Heart left ventricle (tissue), 16 donors: ENCODE results near the gene ARSG. TPM values are rescaled to one million over a fixed set of nuclear protein-coding genes. Genes with fewer than 3 reads are reported as not detected.

ENCODE experiments used
- ATAC-seq, 4 donors: fragments of 200-7000 bp; cut with Tn5 transposase; one replicate each; pipeline ENCODE4 v1.9.1; 2020 to 2022; ENCODE audit warnings: moderate library complexity in 4 of 4, mild to moderate bottlenecking in 3 of 4, moderate number of reproducible peaks in 1 of 4
- DNase-seq, 5 donors: peaks; one replicate each; pipeline ENCODE4 v3.0.0-alpha.2; 2020
- H3K27ac ChIP-seq, 12 donors: fragments of 200-600 bp; sonication (generic) in 4 of 12; one replicate each; pipeline versions ENCODE4 v1.5.0 to v1.8.0; 2016 to 2022; ENCODE audit warnings: mild to moderate bottlenecking in 2 of 12
- H3K27me3 ChIP-seq, 9 donors: fragments of 200-600 bp; sonication (generic) in 2 of 9; one replicate each; pipeline versions ENCODE4 v1.5.1 to v1.8.0; 2016 to 2022; ENCODE audit warnings: mild to moderate bottlenecking in 3 of 9
- H3K36me3 ChIP-seq, 9 donors: fragments of 200-600 bp; sonication (generic) in 2 of 9; one replicate each; pipeline versions ENCODE4 v1.5.0 to v1.8.0; 2018 to 2022; ENCODE audit warnings: mild to moderate bottlenecking in 2 of 9
- H3K4me1 ChIP-seq, 12 donors: fragments of 200-600 bp; sonication (generic) in 4 of 12; one replicate each; pipeline versions ENCODE4 v1.5.0 to v1.8.0; 2016 to 2022; ENCODE audit warnings: mild to moderate bottlenecking in 3 of 12
- H3K4me3 ChIP-seq, 12 donors: fragments of 200-600 bp; sonication (generic) in 4 of 12; one replicate each; pipeline versions ENCODE4 v1.5.0 to v1.8.0; 2017 to 2022; ENCODE audit warnings: mild to moderate bottlenecking in 9 of 12, moderate library complexity in 4 of 12
- H3K9me3 ChIP-seq, 12 donors: fragments of 200-600 bp; sonication (generic) in 4 of 12; one replicate each; pipeline versions ENCODE4 v1.5.0 to v1.8.0; 2016 to 2022; ENCODE audit warnings: mild to moderate bottlenecking in 1 of 12
- POLR2A ChIP-seq, 2 donors: fragments of 450-650 bp; IDR thresholded peaks; one replicate each; pipeline ENCODE4 v1.6.1; 2017; ENCODE audit warnings: antibody characterized with exemption in 2 of 2, mild to moderate bottlenecking in 2 of 2, moderate library complexity in 2 of 2
- WGBS, 4 donors: extraction: QIAGEN DNeasy Blood & Tissue Kit in 2 of 4; methylation state at CpG; one replicate each; pipeline versions ENCODE4 v1.1.5 to v1.1.7; 2013 to 2018; 5-methylcytosine and 5-hydroxymethylcytosine counted together
- intact Hi-C, 10 donors: fragments of 100-400 bp; cut with DNase I; formaldehyde crosslinking; loops; one replicate each; pipeline versions ENCODE4 v1.11.1 to v1.14.2; 2022
- polyA plus RNA-seq, 2 donors: library from polyadenylated mRNA; stranded (reverse); fragments of 200-250 nt; gene quantifications; one replicate each; pipeline ENCODE4 v1.2.3, GENCODE V29; 2013
- total RNA-seq, 9 donors: library from RNA; depleted of rRNA in 2 of 9; stranded (reverse); fragments of >200 nt in 2 of 9; fragmentation: NEBNext Ultra II Directional in 3 of 9; extraction: Animal tissue kit (Norgen Biotek cat#: 25700) in 3 of 9; gene quantifications; one replicate each; pipeline versions ENCODE4 v1.1.0 to v1.2.4, GENCODE V29; 2016 to 2023
- TF ChIP-seq, protein P1 (sequence below), 12 donors: fragments of 200-600 bp; sonication (generic) in 4 of 12; IDR thresholded peaks; one replicate each; pipeline versions ENCODE4 v1.5.0 to v1.8.0; 2018 to 2022; ENCODE audit warnings: antibody characterized with exemption in 12 of 12, mild to moderate bottlenecking in 5 of 12
- donor health status: ischemic (EF 13 %, LVEDD 7.1; RV severe dilation, severe dysfunction).
- donor health status: healthy with polysubstance abuse.
- donor health status: DM: no; HTN: yes; CAD: no.
- donor health status: DM: no; HTN: no; CAD: no.
- donor health status: ischemic (EF 25% LVEDD 6.9; RV normal size, moderate dysfunction).
- donor health status: ischemic (EF 25% LVEDD 5.7; RV mildly dilated, moderate dysfunction).
- donor health status: healthy.
- donor health status: DM: yes; HTN: yes; CAD: no.
- donor health status: ischemic (EF 35%, LVEDD 5.7; RV mildly dilated, moderate dysfunction).
- donor health status: nonischemic (EF 11% LVEDD 7.7; RV severe dilation, severe dysfunction).
- donor health status: DM: yes; HTN: yes; CAD: no.
- donor health status: PGD.
- donor health status: ischemic (EF 29% LVEDD 5.4; RV normal size, mild dysfunction).
- donor health status: nonischemic (EF 23%, LVEDD 6.1; RV moderate dilation, normal function).

The ARSG gene
- total and polyA plus RNA-seq, 11 donors = 1.2 to 4.9 (median 3.3) TPM

GRCh38 chr17:68302666-68303065 lies 11.4 kb downstream of the ARSG start:
- ATAC-seq (no peak), DNase-seq (no peak)
- 51 to 76% (median 69%) methylated on average over 4 of the region's 4 CpGs for WGBS, 4 donors
- Histone ChIP-seq H3K4me3 (no peak overlapping the region), H3K9me3 (no peaks in the 10 kb centered on the region), H3K4me1 (peaks cover 0 to 11% (median 0%) of the 10 kb centered on the region in 12 donors), H3K27ac (no peak overlapping the region), H3K27me3 (no peaks in the 10 kb centered on the region), H3K36me3 (no peaks in the 10 kb centered on the region)
- TF ChIP-seq, protein P1, sequence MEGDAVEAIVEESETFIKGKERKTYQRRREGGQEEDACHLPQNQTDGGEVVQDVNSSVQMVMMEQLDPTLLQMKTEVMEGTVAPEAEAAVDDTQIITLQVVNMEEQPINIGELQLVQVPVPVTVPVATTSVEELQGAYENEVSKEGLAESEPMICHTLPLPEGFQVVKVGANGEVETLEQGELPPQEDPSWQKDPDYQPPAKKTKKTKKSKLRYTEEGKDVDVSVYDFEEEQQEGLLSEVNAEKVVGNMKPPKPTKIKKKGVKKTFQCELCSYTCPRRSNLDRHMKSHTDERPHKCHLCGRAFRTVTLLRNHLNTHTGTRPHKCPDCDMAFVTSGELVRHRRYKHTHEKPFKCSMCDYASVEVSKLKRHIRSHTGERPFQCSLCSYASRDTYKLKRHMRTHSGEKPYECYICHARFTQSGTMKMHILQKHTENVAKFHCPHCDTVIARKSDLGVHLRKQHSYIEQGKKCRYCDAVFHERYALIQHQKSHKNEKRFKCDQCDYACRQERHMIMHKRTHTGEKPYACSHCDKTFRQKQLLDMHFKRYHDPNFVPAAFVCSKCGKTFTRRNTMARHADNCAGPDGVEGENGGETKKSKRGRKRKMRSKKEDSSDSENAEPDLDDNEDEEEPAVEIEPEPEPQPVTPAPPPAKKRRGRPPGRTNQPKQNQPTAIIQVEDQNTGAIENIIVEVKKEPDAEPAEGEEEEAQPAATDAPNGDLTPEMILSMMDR (IDR thresholded peaks at IDR 0.05) = no peak
- no peak for TF ChIP-seq POLR2A (IDR thresholded peaks at IDR 0.05)
- intact Hi-C loops = no loop called here

- Histone ChIP-seq H3K4me3 (no peak overlapping the region), H3K27me3 (no peaks in the 10 kb centered on the region), H3K36me3 (no peaks in the 10 kb centered on the region), H3K4me1 (peaks cover 0 to 6% (median 0%) of the 10 kb centered on the region in 12 donors), H3K27ac (no peak overlapping the region), H3K9me3 (no peaks in the 10 kb centered on the region)
- intact Hi-C loops = no loop called here
- ATAC-seq (no peak), DNase-seq (no peak)
- WGBS, 4 donors = 93 to 97% (median 96%) methylated on average over 6 of the region's 6 CpGs
- TF ChIP-seq, protein P1 (IDR thresholded peaks at IDR 0.05) = no peak
- TF ChIP-seq POLR2A (IDR thresholded peaks at IDR 0.05) = no peak
Observed at GRCh38 chr17:68304706-68305105, 13.4 kb downstream of the ARSG start.

GRCh38 chr17:68305142-68305541 lies 13.8 kb downstream of the ARSG start:
- Histone ChIP-seq H3K9me3 (no peaks in the 10 kb centered on the region), H3K36me3 (no peaks in the 10 kb centered on the region), H3K4me1 (peaks cover 0 to 6% (median 0%) of the 10 kb centered on the region in 12 donors), H3K27me3 (no peaks in the 10 kb centered on the region), H3K4me3 (no peak overlapping the region), H3K27ac (peak overlapping the region in 1 of 12 donors; percentile 34)
- no peak for TF ChIP-seq POLR2A (IDR thresholded peaks at IDR 0.05)
- TF ChIP-seq, protein P1 (IDR thresholded peaks at IDR 0.05) = no peak
- ATAC-seq (no peak), DNase-seq (no peak)
- 79 to 86% (median 81%) methylated on average over 4 of the region's 4 CpGs for WGBS, 4 donors
- intact Hi-C loops = no loop called here

DNA sequence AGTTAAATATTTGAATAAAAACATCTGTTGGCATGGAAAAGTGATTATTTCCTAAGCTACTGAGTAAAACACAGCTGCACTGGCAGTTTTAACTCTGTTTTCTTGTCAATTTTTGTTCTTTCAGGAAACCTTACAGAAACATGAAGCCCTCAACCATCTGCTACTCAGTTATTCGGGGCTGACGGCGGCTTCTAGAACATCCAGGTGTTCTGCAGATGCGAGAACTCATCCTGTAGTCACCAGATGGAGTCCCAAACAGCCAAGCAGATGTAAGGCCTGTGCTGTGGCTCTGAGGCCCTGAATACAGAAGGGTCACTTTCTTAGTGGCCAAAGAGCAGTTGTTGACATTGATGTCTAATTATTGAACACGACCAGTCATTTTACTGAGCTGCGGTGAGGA lies 15.5 kb downstream of the ARSG start:
- DNase-seq (no peak), ATAC-seq (peak in 1 of 4 donors; percentile 24)
- intact Hi-C loops = no loop called here
- no peaks in the 10 kb centered on the region for H3K27me3 ChIP-seq
- TF ChIP-seq, protein P1 (IDR thresholded peaks at IDR 0.05) = no peak
- TF ChIP-seq POLR2A (IDR thresholded peaks at IDR 0.05) = no peak
- H3K9me3 ChIP-seq = no peaks in the 10 kb centered on the region
- 58 to 63% (median 60%) methylated on average over 6 of the region's 6 CpGs for WGBS, 4 donors
- H3K27ac ChIP-seq = no peak overlapping the region
- H3K4me1 ChIP-seq = peaks cover 0 to 5% (median 0%) of the 10 kb centered on the region in 12 donors
- no peak overlapping the region for H3K4me3 ChIP-seq
- no peaks in the 10 kb centered on the region for H3K36me3 ChIP-seq
